Hepatocyte (in vitro differentiated cells): ENCODE results near the gene PEX7. TPM values are rescaled to one million over a fixed set of nuclear protein-coding genes. Genes with fewer than 3 reads are reported as not detected.
A peak's percentile ranks its signal among the peaks of the same experiment; 100 is the strongest.
"Not testable (repeated sequence)": the region's sequence is repeated elsewhere in the genome, so short reads cannot be mapped to it uniquely, and the experiment has no call there.

Experiments used
- DNase-seq: peaks from one replicate; pipeline ENCODE4 v3.0.0-alpha.2; 2016; ENCODE audit warnings: low spot score
- H2AFZ ChIP-seq: fragments of 200-600 bp; sonication (generic); 2 replicates; pipeline ENCODE4 v1.6.0; 2016; ENCODE audit warnings: antibody characterized with exemption, mild to moderate bottlenecking
- H3K27ac ChIP-seq: fragments of 200-600 bp; sonication (generic); 2 replicates; pipeline ENCODE4 v1.5.1; 2016; ENCODE audit warnings: mild to moderate bottlenecking
- H3K27me3 ChIP-seq: fragments of 200-600 bp; sonication (generic); 2 replicates; pipeline ENCODE4 v1.6.1; 2016
- H3K36me3 ChIP-seq: fragments of 200-600 bp; sonication (generic); replicated peaks from 2 replicates; pipeline ENCODE4 v1.5.1; 2016; ENCODE audit warnings: low read depth; ENCODE audit not compliant: insufficient read depth
- H3K4me1 ChIP-seq: fragments of 200-600 bp; sonication (generic); 2 replicates; pipeline ENCODE4 v1.5.1; 2016; ENCODE audit warnings: mild to moderate bottlenecking, moderate library complexity; ENCODE audit not compliant: insufficient read depth
- H3K4me2 ChIP-seq: fragments of 200-600 bp; sonication (generic); 2 replicates; pipeline ENCODE4 v1.6.0; 2016
- H3K4me3 ChIP-seq: fragments of 200-600 bp; sonication (generic); 2 replicates; pipeline ENCODE4 v1.5.1; 2016; ENCODE audit warnings: mild to moderate bottlenecking
- H3K79me2 ChIP-seq: fragments of 200-600 bp; sonication (generic); 2 replicates; pipeline ENCODE4 v1.6.0; 2017; ENCODE audit warnings: mild to moderate bottlenecking
- H3K9me2 ChIP-seq: fragments of 200-600 bp; sonication (generic); replicated peaks from 2 replicates; pipeline ENCODE4 v1.6.0; 2017; ENCODE audit warnings: mild to moderate bottlenecking; ENCODE audit not compliant: insufficient read depth
- H3K9me3 ChIP-seq: fragments of 200-600 bp; sonication (generic); 2 replicates; pipeline ENCODE4 v1.5.1; 2016; ENCODE audit warnings: low read depth, mild to moderate bottlenecking
- H4K20me1 ChIP-seq: fragments of 200-600 bp; sonication (generic); 2 replicates; pipeline ENCODE4 v1.6.0; 2016; ENCODE audit warnings: mild to moderate bottlenecking; ENCODE audit not compliant: insufficient read depth, poor library complexity, severe bottlenecking
- EZH2 ChIP-seq: fragments of 200-600 bp; sonication (generic); IDR thresholded peaks from 2 replicates; pipeline ENCODE4 v1.6.1; 2016; ENCODE audit warnings: antibody characterized with exemption, mild to moderate bottlenecking, borderline replicate concordance
- EZH2phosphoT487 ChIP-seq: fragments of 200-600 bp; sonication (generic); IDR thresholded peaks from one replicate; pipeline ENCODE4 v1.6.1; 2018; ENCODE audit warnings: antibody characterized with exemption, mild to moderate bottlenecking, low read depth, moderate library complexity; ENCODE audit not compliant: unreplicated experiment, severe bottlenecking
- WGBS: methylation state at CpG from one replicate; pipeline ENCODE4 v1.1.6; 2016; ENCODE audit warnings: low lambda C conversion rate; ENCODE audit errors: missing lambda C conversion rate; 5-methylcytosine and 5-hydroxymethylcytosine counted together
- polyA plus RNA-seq: library from polyadenylated mRNA; unstranded; fragments of >200 nt; fragmentation: Nextera tagmentation; extraction: Ambion mirVana; gene quantifications from 2 replicates; pipeline ENCODE4 v1.2.1, GENCODE V29; 2016
- total RNA-seq: library from RNA; depleted of rRNA; stranded (reverse); fragments of >200 nt; gene quantifications from 2 replicates; pipeline ENCODE4 v1.2.3, GENCODE V29; 2014
- TF ChIP-seq, protein P1 (sequence below): fragments of 200-600 bp; sonication (generic); IDR thresholded peaks from 2 replicates; pipeline ENCODE4 v1.5.1; 2016; ENCODE audit warnings: antibody characterized with exemption, mild to moderate bottlenecking; ENCODE audit not compliant: poor library complexity

Gene PEX7
- total and polyA plus RNA-seq, 2 experiments from 2014 or later: 9.6 to 15.6 TPM

DNA sequence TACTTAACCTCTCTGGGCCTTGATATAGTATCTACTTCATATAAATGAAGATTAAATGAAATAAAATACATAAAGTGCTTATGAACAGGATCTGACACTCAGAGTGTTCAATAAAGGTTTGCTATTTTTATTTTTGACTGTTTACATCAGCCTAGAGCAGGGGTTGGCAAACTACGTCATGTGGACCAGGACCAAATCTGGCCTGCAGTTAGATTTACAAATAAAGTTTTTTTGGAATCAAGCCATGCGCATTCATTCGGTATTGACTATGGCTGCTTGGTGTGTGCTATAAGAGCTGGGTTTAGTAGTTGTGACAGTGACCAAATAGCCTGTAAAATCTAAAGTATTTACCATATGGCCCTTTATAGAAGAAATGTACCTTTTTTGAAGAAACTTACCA, 20.8 kb downstream of the PEX7 start:
- Histone ChIP-seq H3K79me2 (no peaks in the 10 kb centered on the region), H3K36me3 (no peaks in the 10 kb centered on the region), H3K4me2 (no peak overlapping the region), H4K20me1 (no peaks in the 10 kb centered on the region), H3K9me3 (no peaks in the 10 kb centered on the region), H2AFZ (no peak overlapping the region), H3K27ac (no peak overlapping the region), H3K4me3 (no peak overlapping the region), H3K9me2 (no peaks in the 10 kb centered on the region), H3K4me1 (no peaks in the 10 kb centered on the region), H3K27me3 (no peaks in the 10 kb centered on the region)
- TF ChIP-seq EZH2 (no peak), EZH2phosphoT487 (no peak)
- TF ChIP-seq, protein P1, sequence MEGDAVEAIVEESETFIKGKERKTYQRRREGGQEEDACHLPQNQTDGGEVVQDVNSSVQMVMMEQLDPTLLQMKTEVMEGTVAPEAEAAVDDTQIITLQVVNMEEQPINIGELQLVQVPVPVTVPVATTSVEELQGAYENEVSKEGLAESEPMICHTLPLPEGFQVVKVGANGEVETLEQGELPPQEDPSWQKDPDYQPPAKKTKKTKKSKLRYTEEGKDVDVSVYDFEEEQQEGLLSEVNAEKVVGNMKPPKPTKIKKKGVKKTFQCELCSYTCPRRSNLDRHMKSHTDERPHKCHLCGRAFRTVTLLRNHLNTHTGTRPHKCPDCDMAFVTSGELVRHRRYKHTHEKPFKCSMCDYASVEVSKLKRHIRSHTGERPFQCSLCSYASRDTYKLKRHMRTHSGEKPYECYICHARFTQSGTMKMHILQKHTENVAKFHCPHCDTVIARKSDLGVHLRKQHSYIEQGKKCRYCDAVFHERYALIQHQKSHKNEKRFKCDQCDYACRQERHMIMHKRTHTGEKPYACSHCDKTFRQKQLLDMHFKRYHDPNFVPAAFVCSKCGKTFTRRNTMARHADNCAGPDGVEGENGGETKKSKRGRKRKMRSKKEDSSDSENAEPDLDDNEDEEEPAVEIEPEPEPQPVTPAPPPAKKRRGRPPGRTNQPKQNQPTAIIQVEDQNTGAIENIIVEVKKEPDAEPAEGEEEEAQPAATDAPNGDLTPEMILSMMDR: no peak
- no peak for DNase-seq
- 87% methylated on average over 3 of the region's 3 CpGs for WGBS

DNA sequence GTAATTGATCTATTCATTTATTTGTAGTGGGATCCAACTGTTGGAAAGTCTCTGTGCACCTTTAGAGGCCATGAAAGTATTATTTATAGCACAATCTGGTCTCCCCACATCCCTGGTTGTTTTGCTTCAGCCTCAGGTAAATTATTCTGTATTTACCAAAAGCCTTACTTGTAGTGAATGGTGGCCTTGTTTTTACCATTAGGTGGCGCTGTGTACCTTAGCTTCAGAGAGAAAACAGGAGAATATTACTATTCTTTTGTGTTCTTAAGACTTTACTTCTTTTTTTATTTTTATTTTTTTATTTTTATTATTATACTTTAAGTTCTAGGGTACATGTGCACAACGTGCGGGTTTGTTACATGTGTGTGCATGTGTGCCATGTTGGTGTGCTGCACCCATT, 23.7 kb downstream of the PEX7 start:
- peak; percentile 66 for DNase-seq

DNA sequence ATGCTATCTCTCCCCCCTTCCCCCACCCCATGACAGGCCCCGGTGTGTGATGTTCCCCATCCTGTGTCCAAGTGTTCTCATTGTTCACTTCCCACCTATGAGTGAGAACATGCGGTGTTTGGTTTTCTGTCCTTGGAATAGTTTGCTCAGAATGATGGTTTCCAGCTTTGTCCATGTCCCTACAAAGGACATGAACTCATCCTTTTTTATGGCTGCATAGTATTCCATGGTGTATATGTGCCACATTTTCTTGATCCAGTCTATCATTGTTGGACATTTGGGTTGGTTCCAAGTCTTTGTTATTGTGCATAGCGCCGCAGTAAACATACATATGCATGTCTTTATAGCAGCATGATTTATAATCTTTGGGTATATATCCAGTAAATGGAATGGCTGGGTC, 24.1 kb downstream of the PEX7 start:
- 96% methylated on average over 4 of the region's 4 CpGs for WGBS
- H3K79me2 ChIP-seq, H3K27ac ChIP-seq, H3K9me2 ChIP-seq, H3K4me1 ChIP-seq, H3K36me3 ChIP-seq, H3K27me3 ChIP-seq, H3K4me2 ChIP-seq, H2AFZ ChIP-seq, H3K9me3 ChIP-seq, DNase-seq, H3K4me3 ChIP-seq, H4K20me1 ChIP-seq: not testable (repeated sequence)

More for the DNA sequence above, 23.7 kb downstream of the PEX7 start:
- Histone ChIP-seq H4K20me1 (no peaks in the 10 kb centered on the region), H3K27ac (no peak overlapping the region), H3K4me3 (no peak overlapping the region), H3K36me3 (no peaks in the 10 kb centered on the region), H3K4me1 (no peaks in the 10 kb centered on the region), H3K4me2 (no peak overlapping the region), H3K27me3 (no peaks in the 10 kb centered on the region), H3K9me3 (no peaks in the 10 kb centered on the region), H3K79me2 (no peaks in the 10 kb centered on the region), H2AFZ (no peak overlapping the region), H3K9me2 (no peaks in the 10 kb centered on the region)
- 64% methylated on average over 3 of the region's 3 CpGs for WGBS
- no peak for TF ChIP-seq EZH2
- TF ChIP-seq, protein P1: peak; percentile 77

DNA sequence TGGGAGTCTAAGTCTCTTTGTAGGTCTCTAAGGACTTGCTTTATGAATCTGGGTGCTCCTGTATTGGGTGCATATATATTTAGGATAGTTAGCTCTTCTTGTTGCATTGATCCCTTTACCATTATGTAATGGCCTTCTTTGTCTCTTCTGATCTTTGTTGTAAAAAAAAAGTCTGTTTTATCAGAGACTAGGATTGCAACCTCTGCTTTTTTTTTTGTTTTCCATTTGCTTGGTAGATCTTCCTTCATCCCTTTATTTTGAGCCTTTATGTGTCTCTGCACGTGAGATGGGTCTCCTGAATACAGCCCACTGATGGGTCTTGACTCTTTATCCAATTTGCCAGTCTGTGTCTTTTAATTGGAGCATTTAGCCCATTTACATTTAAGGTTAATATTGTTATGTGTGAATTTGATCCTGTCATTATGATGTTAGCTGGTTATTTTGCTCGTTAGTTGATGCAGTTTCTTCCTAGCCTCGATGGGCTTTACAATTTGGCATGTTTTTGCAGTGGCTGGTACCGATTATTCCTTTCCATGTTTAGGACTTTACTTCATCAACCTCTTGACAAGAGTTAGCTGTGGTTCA, 27.7 kb downstream of the PEX7 start:
- H3K27ac ChIP-seq, H3K36me3 ChIP-seq, H3K27me3 ChIP-seq, H2AFZ ChIP-seq, H3K9me3 ChIP-seq, H3K4me2 ChIP-seq, H3K9me2 ChIP-seq, H4K20me1 ChIP-seq, H3K4me1 ChIP-seq, H3K79me2 ChIP-seq, H3K4me3 ChIP-seq, DNase-seq: not testable (repeated sequence)
- WGBS: 97% methylated on average over 4 of the region's 4 CpGs
